MCF 10A (cell line): ENCODE measurements around the gene MFF. TPM values are rescaled to one million over a fixed set of nuclear protein-coding genes. Genes with fewer than 3 reads are reported as not detected.

Experiments
- BruUV-seq: library from RNA; stranded (reverse); fragments of 400-500 nt; replicated peaks from 2 replicates; lab custom pipeline; 2021; lab: Mats Ljungman, UMichigan
- CTCF ChIA-PET: fragments of 300-600 bp; sonication (Branson Sonifier 250); formaldehyde crosslinking; extraction: SDS; loops from one replicate; lab custom pipeline; 2021; ENCODE audit warnings: antibody characterized with exemption, inconsistent platforms; lab: Yijun Ruan, JAX
- POLR2A ChIA-PET: fragments of 300-600, 350-650 bp; sonication (Branson Sonifier 250); formaldehyde crosslinking; extraction: SDS; loops from one replicate; lab custom pipeline; 2020; ENCODE audit warnings: antibody characterized with exemption, inconsistent platforms; lab: Yijun Ruan, JAX
- DNase-seq: peaks from one replicate; pipeline ENCODE4 v3.0.0-alpha.2; 2018; ENCODE audit not compliant: unreplicated experiment
- H3K27ac Mint-ChIP-seq: one replicate; pipeline ENCODE4 v1.8.0; 2022; ENCODE audit warnings: mild to moderate bottlenecking, low read depth, mixed read lengths; ENCODE audit not compliant: unreplicated experiment
- H3K27me3 Mint-ChIP-seq: one replicate; pipeline ENCODE4 v1.8.0; 2022; ENCODE audit warnings: mixed read lengths; ENCODE audit not compliant: insufficient read depth, unreplicated experiment
- H3K36me3 Mint-ChIP-seq: one replicate; pipeline ENCODE4 v1.8.0; 2022; ENCODE audit warnings: mild to moderate bottlenecking, moderate library complexity, mixed read lengths; ENCODE audit not compliant: insufficient read depth, unreplicated experiment
- H3K4me1 Mint-ChIP-seq: one replicate; pipeline ENCODE4 v1.8.0; 2022; ENCODE audit warnings: mixed read lengths; ENCODE audit not compliant: insufficient read depth, unreplicated experiment
- H3K4me3 Mint-ChIP-seq: one replicate; pipeline ENCODE4 v1.8.0; 2022; ENCODE audit warnings: mild to moderate bottlenecking, moderate library complexity, mixed read lengths; ENCODE audit not compliant: unreplicated experiment
- H3K9me3 Mint-ChIP-seq: one replicate; pipeline ENCODE4 v1.8.0; 2022; ENCODE audit warnings: mixed read lengths; ENCODE audit not compliant: unreplicated experiment
- CTCF ChIP-seq: fragments of 200-600 bp; IDR thresholded peaks from one replicate; pipeline ENCODE4 v1.8.0; 2022; ENCODE audit warnings: antibody characterized with exemption, mild to moderate bottlenecking; ENCODE audit not compliant: unreplicated experiment
- intact Hi-C: fragments of 100-400 bp; cut with micrococcal nuclease; formaldehyde crosslinking; loops from 2 replicates; pipeline ENCODE4 v1.14.1; 2022
- total RNA-seq: library from RNA; stranded (reverse); gene quantifications from 2 replicates; pipeline ENCODE4 v1.2.3, GENCODE V29; 2022

Gene MFF
- total RNA-seq, 1 experiment from 2014 or later: 81.2 TPM

GRCh38 chr2:227296671-227297405, 28.2 kb upstream of the MFF start:
- H3K4me3 Mint-ChIP-seq: no peak overlapping the region
- ChIA-PET CTCF (interaction anchor here (0.7 to 1.3 kb wide), 2 partner anchors 9 to 24 kb away, joined by 3 read pairs; no protein-coding TSS in a partner anchor), POLR2A (no interaction called here)
- DNase-seq: no peak
- BruUV-seq: no TSS peak
- H3K36me3 Mint-ChIP-seq: no peaks in the 10 kb centered on the region
- H3K4me1 Mint-ChIP-seq: no peaks in the 10 kb centered on the region
- TF ChIP-seq CTCF: no peak
- intact Hi-C loops: no loop called here
- no peaks in the 10 kb centered on the region for H3K27me3 Mint-ChIP-seq
- no peaks in the 10 kb centered on the region for H3K9me3 Mint-ChIP-seq
- H3K27ac Mint-ChIP-seq: no peak overlapping the region

GRCh38 chr2:227301523-227301922, 23.5 kb upstream of the MFF start:
- DNase-seq: peak; percentile 24
- no TSS peak for BruUV-seq
- H3K4me1 Mint-ChIP-seq: no peaks in the 10 kb centered on the region
- CTCF ChIA-PET: interaction anchor here (0.6 to 1.1 kb wide), 4 partner anchors 12 to 170 kb away, joined by 3 to 4 read pairs (median 3); no protein-coding TSS in a partner anchor
- no peaks in the 10 kb centered on the region for H3K27me3 Mint-ChIP-seq
- no peak overlapping the region for H3K27ac Mint-ChIP-seq
- intact Hi-C loops: no loop called here
- H3K9me3 Mint-ChIP-seq: no peaks in the 10 kb centered on the region
- no peak overlapping the region for H3K4me3 Mint-ChIP-seq
- no peaks in the 10 kb centered on the region for H3K36me3 Mint-ChIP-seq
- POLR2A ChIA-PET: interaction anchor here (1.5 kb wide), 1 partner anchor 9 kb away, joined by 7 read pairs; no protein-coding TSS in a partner anchor
- TF ChIP-seq CTCF: no peak

GRCh38 chr2:227308784-227309183, 16.3 kb upstream of the MFF start:
- ChIA-PET CTCF (interaction anchor here (0.7 to 1.0 kb wide), 2 partner anchors 17 to 179 kb away, joined by 3 read pairs; no protein-coding TSS in a partner anchor), POLR2A (interaction anchor here (0.6 kb wide), 1 partner anchor 16 kb away, joined by 3 read pairs; no protein-coding TSS in a partner anchor)
- H3K4me1 Mint-ChIP-seq: peaks cover 11% of the 10 kb centered on the region
- H3K27ac Mint-ChIP-seq: no peak overlapping the region
- no peak overlapping the region for H3K4me3 Mint-ChIP-seq
- intact Hi-C loops: no loop called here
- no TSS peak for BruUV-seq
- no peaks in the 10 kb centered on the region for H3K36me3 Mint-ChIP-seq
- DNase-seq: peak; percentile 13
- H3K9me3 Mint-ChIP-seq: no peaks in the 10 kb centered on the region
- H3K27me3 Mint-ChIP-seq: no peaks in the 10 kb centered on the region
- no peak for TF ChIP-seq CTCF

- H3K27me3 Mint-ChIP-seq: no peaks in the 10 kb centered on the region
- ChIA-PET CTCF (interaction anchor here (1.1 kb wide), 1 partner anchor 72 kb away, joined by 4 read pairs; no protein-coding TSS in a partner anchor), POLR2A (interaction anchor here (0.6 to 1.6 kb wide), 3 partner anchors 9 to 1336 kb away, joined by 4 to 7 read pairs (median 7); no protein-coding TSS in a partner anchor)
- intact Hi-C loops: no loop called here
- no peaks in the 10 kb centered on the region for H3K9me3 Mint-ChIP-seq
- no TSS peak for BruUV-seq
- DNase-seq: peak; percentile 27
- peak overlapping the region; percentile 19 for H3K27ac Mint-ChIP-seq
- no peak for TF ChIP-seq CTCF
- peaks cover 11% of the 10 kb centered on the region for H3K4me1 Mint-ChIP-seq
- no peak overlapping the region for H3K4me3 Mint-ChIP-seq
- no peaks in the 10 kb centered on the region for H3K36me3 Mint-ChIP-seq
Measured at GRCh38 chr2:227310756-227311110, 14.3 kb upstream of the MFF start.
